KMS-11 (cell line): ENCODE results near the gene ANAPC1.
"Not testable (repeated sequence)": the region's sequence is repeated elsewhere in the genome, so short reads cannot be mapped to it uniquely, and the experiment has no call there.

Source experiments
- H2AFZ ChIP-seq: fragments of 200-600 bp; sonication (generic); 2 replicates; pipeline ENCODE4 v1.6.1; 2016; ENCODE audit warnings: antibody characterized with exemption, mixed run types, low read depth
- H3K27ac ChIP-seq: fragments of 200-600 bp; sonication (generic); 2 replicates; pipeline ENCODE4 v1.6.1; 2016; ENCODE audit warnings: mild to moderate bottlenecking, mixed run types
- H3K27me3 ChIP-seq: fragments of 200-600 bp; sonication (generic); 2 replicates; pipeline ENCODE4 v1.6.1; 2017; ENCODE audit warnings: mild to moderate bottlenecking, low read depth, mixed run types, moderate library complexity; ENCODE audit not compliant: insufficient read depth
- H3K36me3 ChIP-seq: fragments of 200-600 bp; sonication (generic); 2 replicates; pipeline ENCODE4 v1.6.1; 2017; ENCODE audit warnings: mild to moderate bottlenecking, mixed run types; ENCODE audit not compliant: insufficient read depth
- H3K4me1 ChIP-seq: fragments of 200-600 bp; sonication (generic); 2 replicates; pipeline ENCODE4 v1.6.1; 2016; ENCODE audit warnings: mild to moderate bottlenecking, low read depth, mixed run types; ENCODE audit not compliant: poor library complexity, severe bottlenecking
- H3K4me2 ChIP-seq: fragments of 200-600 bp; sonication (generic); 2 replicates; pipeline ENCODE4 v1.7.0; 2016; ENCODE audit warnings: mild to moderate bottlenecking, mixed run types
- H3K4me3 ChIP-seq: fragments of 200-600 bp; sonication (generic); IDR thresholded peaks from 2 replicates; pipeline ENCODE4 v1.6.1; 2017; ENCODE audit warnings: low read depth, low read length, mixed read lengths; ENCODE audit not compliant: insufficient read depth
- H3K79me2 ChIP-seq: fragments of 200-600 bp; sonication (generic); 2 replicates; pipeline ENCODE4 v1.6.1; 2016; ENCODE audit warnings: low read depth, mixed run types; ENCODE audit not compliant: insufficient read depth
- H3K9ac ChIP-seq: fragments of 200-600 bp; sonication (generic); 2 replicates; pipeline ENCODE4 v1.6.1; 2016; ENCODE audit warnings: mild to moderate bottlenecking, mixed run types
- H4K20me1 ChIP-seq: fragments of 200-600 bp; sonication (generic); 2 replicates; pipeline ENCODE4 v1.6.1; 2016; ENCODE audit warnings: mild to moderate bottlenecking, mixed run types; ENCODE audit not compliant: insufficient read depth
- CTCF ChIP-seq: fragments of 200-600 bp; sonication (generic); conservative IDR thresholded peaks from 2 replicates; pipeline ENCODE4 v1.6.1; 2017; ENCODE audit warnings: low read depth, mild to moderate bottlenecking, antibody characterized with exemption, low read length, moderate library complexity, mixed read lengths

ANAPC1 gene

DNA sequence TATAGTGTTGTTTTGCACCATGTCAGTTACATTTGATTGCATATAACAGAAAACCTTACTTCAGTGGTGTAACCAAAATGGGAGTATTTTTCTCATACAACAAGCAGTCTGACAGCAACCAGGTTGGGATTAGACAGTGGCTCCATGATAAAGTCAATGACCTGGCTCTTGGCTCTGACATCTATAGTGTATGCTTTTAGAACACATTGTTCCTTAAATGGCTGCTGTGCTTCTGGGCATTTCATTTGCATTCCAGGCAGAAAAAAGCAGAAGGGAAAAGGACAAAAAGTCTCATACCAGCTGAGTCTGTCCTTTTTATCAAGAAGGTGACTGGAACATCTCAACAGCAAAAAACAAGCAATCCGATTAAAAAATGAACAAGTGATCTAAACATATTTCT is 24.6 kb upstream of the ANAPC1 start:
- no peak overlapping the region for H3K4me3 ChIP-seq
- H3K79me2 ChIP-seq = no peaks in the 10 kb centered on the region
- no peaks in the 10 kb centered on the region for H3K36me3 ChIP-seq
- no peak overlapping the region for H3K4me2 ChIP-seq
- H4K20me1 ChIP-seq = no peaks in the 10 kb centered on the region
- TF ChIP-seq CTCF = no peak
- peaks cover 21% of the 10 kb centered on the region for H3K4me1 ChIP-seq
- no peak overlapping the region for H2AFZ ChIP-seq
- no peaks in the 10 kb centered on the region for H3K27me3 ChIP-seq
- H3K9ac ChIP-seq = no peak overlapping the region
- H3K27ac ChIP-seq = no peak overlapping the region

DNA sequence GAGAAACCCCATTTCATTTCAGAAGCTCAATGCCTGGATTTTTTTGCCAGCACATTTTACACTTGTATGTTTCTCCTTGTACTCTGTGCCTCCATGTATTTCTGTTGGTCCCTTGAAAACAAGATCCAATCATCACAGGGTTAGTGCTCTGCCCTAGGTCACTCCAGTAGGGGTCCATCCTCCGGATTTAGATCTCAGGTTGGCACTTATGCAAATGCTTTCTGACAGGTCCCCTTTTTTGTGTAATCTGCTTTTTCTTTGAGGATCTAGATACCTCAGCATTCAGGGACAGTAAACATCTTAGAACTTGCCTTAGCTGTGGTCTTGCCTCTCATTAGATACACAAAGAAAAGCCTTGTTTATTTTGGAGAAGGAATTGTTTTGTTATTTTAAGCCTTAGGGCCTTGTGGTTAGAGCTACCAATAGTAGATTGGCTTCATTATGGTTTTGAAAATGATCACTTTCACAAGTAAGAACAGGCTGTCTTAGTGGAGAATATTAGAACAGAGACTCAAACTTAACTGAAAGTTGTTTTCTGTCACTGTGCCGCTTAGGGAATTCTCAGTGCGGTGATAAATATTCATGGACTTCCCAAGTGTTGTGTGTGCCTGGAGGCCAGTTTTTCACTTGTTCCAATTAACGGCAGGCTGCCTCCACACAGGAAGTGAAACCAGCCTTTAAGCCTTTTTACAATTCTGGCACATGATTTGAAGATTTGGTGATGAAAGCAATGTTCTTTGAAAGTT is 22.2 kb upstream of the ANAPC1 start:
- no peak for TF ChIP-seq CTCF
- Histone ChIP-seq H3K9ac (no peak overlapping the region), H3K27ac (peak overlapping the region; percentile 27; the same call in 1 of the 2 replicates), H4K20me1 (no peaks in the 10 kb centered on the region), H3K4me2 (peak overlapping the region; percentile 81), H3K79me2 (no peaks in the 10 kb centered on the region), H3K27me3 (no peaks in the 10 kb centered on the region), H3K4me1 (peaks cover 23% of the 10 kb centered on the region), H3K4me3 (no peak overlapping the region), H2AFZ (peak overlapping the region; percentile 47; the same call in 1 of the 2 replicates), H3K36me3 (no peaks in the 10 kb centered on the region)

GRCh38 chr2:111905475-111905869 is 21.5 kb upstream of the ANAPC1 start:
- H3K27ac ChIP-seq, H4K20me1 ChIP-seq, H3K4me3 ChIP-seq, H3K27me3 ChIP-seq, H3K79me2 ChIP-seq, H2AFZ ChIP-seq, H3K36me3 ChIP-seq, H3K9ac ChIP-seq: not testable (repeated sequence)
- Histone ChIP-seq H3K4me1 (peaks cover 30% of the 10 kb centered on the region), H3K4me2 (peak overlapping the region; percentile 81; the same call in 1 of the 2 replicates)

- no peaks in the 10 kb centered on the region for H4K20me1 ChIP-seq
- H3K27me3 ChIP-seq = no peaks in the 10 kb centered on the region
- H2AFZ ChIP-seq = no peak overlapping the region
- no peaks in the 10 kb centered on the region for H3K36me3 ChIP-seq
- no peak overlapping the region for H3K4me3 ChIP-seq
- H3K27ac ChIP-seq = no peak overlapping the region
- no peak overlapping the region for H3K9ac ChIP-seq
- H3K4me1 ChIP-seq = peaks cover 30% of the 10 kb centered on the region
- no peak overlapping the region for H3K4me2 ChIP-seq
- H3K79me2 ChIP-seq = no peaks in the 10 kb centered on the region
- no peak for TF ChIP-seq CTCF
These were observed 20.9 kb upstream of the ANAPC1 start for GRCh38 chr2:111904726-111905474.
